ENCODE measurements around the gene KPNA1.
A peak's percentile ranks its signal among the peaks of the same experiment; 100 is the strongest.

KPNA1 gene

GRCh38 chr3:122415104-122415744 is 99.5 kb downstream of the KPNA1 start:
- DNase-seq (ENCODE audit: low spot score): no peak

- DNase-seq (ENCODE audit: low spot score): no peak
Observed at GRCh38 chr3:122414391-122414790, 100.3 kb downstream of the KPNA1 start.

GRCh38 chr3:122410639-122411038 is 104.1 kb downstream of the KPNA1 start:
- no peak for DNase-seq (ENCODE audit: low spot score)

- DNase-seq (ENCODE audit: low spot score): no peak
Observed at GRCh38 chr3:122410111-122410510, 104.6 kb downstream of the KPNA1 start.

- DNase-seq (ENCODE audit: low spot score): no peak
Observed at GRCh38 chr3:122409446-122409845, 105.3 kb downstream of the KPNA1 start.

GRCh38 chr3:122407946-122408345 is 106.8 kb downstream of the KPNA1 start:
- no peak for DNase-seq (ENCODE audit: low spot score)

- DNase-seq (ENCODE audit: low spot score): no peak
Observed at GRCh38 chr3:122406198-122406597, 108.5 kb downstream of the KPNA1 start.

GRCh38 chr3:122405015-122405414 is 109.7 kb downstream of the KPNA1 start:
- no peak for DNase-seq (ENCODE audit: low spot score)

- no peak for DNase-seq (ENCODE audit: low spot score)
Observed at GRCh38 chr3:122403489-122403888, 111.2 kb downstream of the KPNA1 start.

- no peak for DNase-seq (ENCODE audit: low spot score)
Observed at GRCh38 chr3:122398920-122399319, 115.8 kb downstream of the KPNA1 start.

GRCh38 chr3:122397201-122397600 is 117.5 kb downstream of the KPNA1 start:
- DNase-seq (ENCODE audit: low spot score): no peak

GRCh38 chr3:122396511-122396910 is 118.2 kb downstream of the KPNA1 start:
- DNase-seq (ENCODE audit: low spot score): no peak

- DNase-seq (ENCODE audit: low spot score): no peak
Observed at GRCh38 chr3:122395582-122395981, 119.2 kb downstream of the KPNA1 start.

- DNase-seq (ENCODE audit: low spot score): no peak
Observed at GRCh38 chr3:122394173-122394572, 120.6 kb downstream of the KPNA1 start.

- DNase-seq (ENCODE audit: low spot score): peak; percentile 53
Observed at GRCh38 chr3:122392868-122393844, 121.6 kb downstream of the KPNA1 start.

- no peak for DNase-seq (ENCODE audit: low spot score)
Observed at GRCh38 chr3:122391681-122392446, 122.9 kb downstream of the KPNA1 start.

- DNase-seq (ENCODE audit: low spot score): no peak
Observed at GRCh38 chr3:122390665-122391064, 124.1 kb downstream of the KPNA1 start.

GRCh38 chr3:122389892-122390291 is 124.8 kb downstream of the KPNA1 start:
- DNase-seq (ENCODE audit: low spot score): no peak

GRCh38 chr3:122389197-122389596 is 125.5 kb downstream of the KPNA1 start:
- no peak for DNase-seq (ENCODE audit: low spot score)

- no peak for DNase-seq (ENCODE audit: low spot score)
Observed at GRCh38 chr3:122387709-122388108, 127.0 kb downstream of the KPNA1 start.

- peak; percentile 93 for DNase-seq (ENCODE audit: low spot score)
Observed at GRCh38 chr3:122383771-122384697, 130.7 kb downstream of the KPNA1 start, which contains the start of gene FAM162A. Gene FAM162A (plus strand): TSS chr3:122384182. CDS start chr3:122384266, 84 bp downstream.

Data from globus pallidus (tissue), 1 donor.